GM21619 (cell line): Measurements from ENCODE around the gene RNF2.

ENCODE experiments used
- ATAC-seq: cut with Tn5 transposase; IDR thresholded peaks from one replicate; pipeline ENCODE4 v1.9.1; 2021; ENCODE audit not compliant: unreplicated experiment

The RNF2 gene

GRCh38 chr1:185091480-185091879, 46.1 kb downstream of the RNF2 start:
- ATAC-seq = no peak

- no peak for ATAC-seq
Observed at GRCh38 chr1:185094761-185095160, 49.4 kb downstream of the RNF2 start.

GRCh38 chr1:185096531-185096930, 51.2 kb downstream of the RNF2 start:
- ATAC-seq = no peak

GRCh38 chr1:185104083-185104482, 58.7 kb downstream of the RNF2 start:
- ATAC-seq = no peak

GRCh38 chr1:185105121-185105520, 59.8 kb downstream of the RNF2 start:
- ATAC-seq = no peak

GRCh38 chr1:185108321-185108720, 63.0 kb downstream of the RNF2 start:
- ATAC-seq = no peak

- no peak for ATAC-seq
Observed at GRCh38 chr1:185110145-185110544, 64.8 kb downstream of the RNF2 start.

- no peak for ATAC-seq
Observed at GRCh38 chr1:185111873-185112272, 66.5 kb downstream of the RNF2 start.

GRCh38 chr1:185112356-185112755, 67.0 kb downstream of the RNF2 start:
- no peak for ATAC-seq

- ATAC-seq = no peak
Observed at GRCh38 chr1:185129708-185130107, 84.3 kb downstream of the RNF2 start.

GRCh38 chr1:185132534-185132933, 87.2 kb downstream of the RNF2 start:
- ATAC-seq = no peak

GRCh38 chr1:185137896-185138545, 92.7 kb downstream of the RNF2 start:
- no peak for ATAC-seq

GRCh38 chr1:185139246-185139645, 93.9 kb downstream of the RNF2 start:
- no peak for ATAC-seq

GRCh38 chr1:185144233-185144632, 98.9 kb downstream of the RNF2 start:
- no peak for ATAC-seq

- no peak for ATAC-seq
Observed at GRCh38 chr1:185151215-185151614, 105.9 kb downstream of the RNF2 start.
